ENCODE results near the gene FBXL17.

Gene FBXL17

GRCh38 chr5:107849118-107849517 lies 532.8 kb downstream of the FBXL17 start:
- Mint-ChIP-seq H3K27ac (no peak overlapping the region), H3K27me3 (ENCODE audit: low read depth) (no peaks in the 10 kb centered on the region), H3K4me1 (ENCODE audit: low read depth) (no peaks in the 10 kb centered on the region), H3K36me3 (ENCODE audit: low read depth) (no peaks in the 10 kb centered on the region), H3K4me3 (no peak overlapping the region), H3K9me3 (no peaks in the 10 kb centered on the region)

GRCh38 chr5:107840592-107840991 lies 541.3 kb downstream of the FBXL17 start:
- no peaks in the 10 kb centered on the region for H3K9me3 Mint-ChIP-seq
- no peaks in the 10 kb centered on the region for H3K36me3 Mint-ChIP-seq (ENCODE audit: low read depth)
- H3K27me3 Mint-ChIP-seq (ENCODE audit: low read depth): no peaks in the 10 kb centered on the region
- no peak overlapping the region for H3K27ac Mint-ChIP-seq
- H3K4me1 Mint-ChIP-seq (ENCODE audit: low read depth): no peaks in the 10 kb centered on the region
- no peak overlapping the region for H3K4me3 Mint-ChIP-seq

DNA sequence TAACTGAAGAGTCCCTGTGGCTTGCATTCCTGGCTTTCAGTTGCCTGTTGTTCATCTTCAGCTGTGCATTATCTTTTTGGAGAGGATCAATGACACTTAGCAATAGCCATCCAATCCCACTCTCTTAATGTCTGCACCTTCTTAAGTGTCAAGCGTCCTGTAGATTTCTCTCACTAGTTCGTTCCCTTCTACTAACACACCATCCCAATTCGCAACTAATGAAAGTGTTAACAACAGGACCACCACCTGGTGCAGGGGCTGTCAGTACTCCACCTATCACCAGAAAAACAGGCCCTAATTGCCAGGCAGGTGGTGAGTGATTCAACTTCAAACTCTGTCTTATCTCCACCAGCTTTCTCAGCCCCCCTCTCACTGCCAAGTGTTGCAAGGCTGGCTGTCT lies 541.7 kb downstream of the FBXL17 start:
- Mint-ChIP-seq H3K27ac (no peak overlapping the region), H3K4me1 (ENCODE audit: low read depth) (no peaks in the 10 kb centered on the region), H3K9me3 (no peaks in the 10 kb centered on the region), H3K27me3 (ENCODE audit: low read depth) (no peaks in the 10 kb centered on the region), H3K36me3 (ENCODE audit: low read depth) (no peaks in the 10 kb centered on the region), H3K4me3 (no peak overlapping the region)

- H3K36me3 Mint-ChIP-seq (ENCODE audit: low read depth): no peaks in the 10 kb centered on the region
- no peak overlapping the region for H3K27ac Mint-ChIP-seq
- H3K4me3 Mint-ChIP-seq: no peak overlapping the region
- peaks cover 5% of the 10 kb centered on the region for H3K27me3 Mint-ChIP-seq (ENCODE audit: low read depth)
- no peaks in the 10 kb centered on the region for H3K9me3 Mint-ChIP-seq
- H3K4me1 Mint-ChIP-seq (ENCODE audit: low read depth): no peaks in the 10 kb centered on the region
Observed at GRCh38 chr5:107835096-107835495, 546.8 kb downstream of the FBXL17 start.

DNA sequence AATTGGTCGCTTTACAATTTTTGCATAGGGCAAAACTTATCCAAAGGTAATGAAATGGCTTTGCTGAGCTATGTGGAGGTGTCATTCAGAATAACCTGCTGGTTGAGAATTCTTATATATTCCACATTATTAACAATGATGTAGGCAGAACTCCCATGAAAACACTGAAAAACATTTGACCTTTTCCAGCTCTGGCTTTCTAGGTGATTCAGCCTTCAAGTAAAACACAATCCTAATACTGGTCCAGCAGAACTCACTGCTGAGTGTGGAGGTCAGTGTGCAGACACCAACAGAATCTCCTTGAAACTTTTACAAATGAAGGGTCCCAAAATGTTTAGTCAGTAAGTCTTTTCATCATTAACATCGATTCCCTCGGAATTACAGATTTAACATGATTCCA lies 549.2 kb downstream of the FBXL17 start:
- Mint-ChIP-seq H3K4me3 (no peak overlapping the region), H3K36me3 (ENCODE audit: low read depth) (no peaks in the 10 kb centered on the region), H3K27ac (no peak overlapping the region), H3K27me3 (ENCODE audit: low read depth) (peaks cover 5% of the 10 kb centered on the region), H3K4me1 (ENCODE audit: low read depth) (no peaks in the 10 kb centered on the region), H3K9me3 (no peaks in the 10 kb centered on the region)

- Mint-ChIP-seq H3K9me3 (no peaks in the 10 kb centered on the region), H3K27me3 (ENCODE audit: low read depth) (peaks cover 5% of the 10 kb centered on the region), H3K4me3 (no peak overlapping the region), H3K4me1 (ENCODE audit: low read depth) (no peaks in the 10 kb centered on the region), H3K27ac (no peak overlapping the region), H3K36me3 (ENCODE audit: low read depth) (no peaks in the 10 kb centered on the region)
Observed at GRCh38 chr5:107831612-107832395, 550.1 kb downstream of the FBXL17 start.

GRCh38 chr5:107830750-107831149 lies 551.1 kb downstream of the FBXL17 start:
- H3K27me3 Mint-ChIP-seq (ENCODE audit: low read depth): peaks cover 5% of the 10 kb centered on the region
- no peak overlapping the region for H3K4me3 Mint-ChIP-seq
- no peaks in the 10 kb centered on the region for H3K9me3 Mint-ChIP-seq
- H3K27ac Mint-ChIP-seq: no peak overlapping the region
- H3K4me1 Mint-ChIP-seq (ENCODE audit: low read depth): no peaks in the 10 kb centered on the region
- no peaks in the 10 kb centered on the region for H3K36me3 Mint-ChIP-seq (ENCODE audit: low read depth)

DNA sequence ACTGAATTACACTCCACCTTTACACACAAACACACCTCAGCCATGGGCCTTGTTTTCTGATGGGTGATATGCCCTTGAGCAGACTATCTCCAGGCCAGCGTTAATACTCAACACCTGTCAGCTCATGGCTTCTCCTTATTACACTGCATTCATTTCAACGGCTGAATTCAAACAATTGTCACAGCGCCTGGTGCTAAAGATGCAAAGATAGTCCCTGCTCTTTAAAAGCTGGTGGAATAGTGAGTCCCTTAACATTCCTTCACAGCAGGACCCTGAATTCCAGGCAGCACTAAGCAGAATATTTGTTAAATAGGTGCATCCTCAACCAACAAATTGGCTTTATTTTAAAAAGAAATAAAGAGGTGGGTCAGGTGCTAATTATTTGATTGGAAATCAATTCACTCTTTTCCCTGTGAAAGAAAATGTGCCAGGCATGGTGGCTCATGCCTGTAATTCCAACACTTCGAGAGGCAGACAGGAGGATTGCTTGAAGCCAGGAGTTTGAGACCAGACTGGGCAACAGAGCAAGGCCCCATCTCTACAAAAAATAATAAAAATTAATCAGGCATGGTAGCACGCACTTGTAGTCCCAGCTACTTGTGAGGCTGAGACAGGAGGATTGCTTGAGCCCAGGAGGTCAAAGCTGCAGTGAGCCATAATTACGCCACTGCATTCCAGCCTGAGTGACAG lies 555.4 kb downstream of the FBXL17 start:
- H3K4me1 Mint-ChIP-seq (ENCODE audit: low read depth): no peaks in the 10 kb centered on the region
- H3K27ac Mint-ChIP-seq: no peak overlapping the region
- H3K36me3 Mint-ChIP-seq (ENCODE audit: low read depth): no peaks in the 10 kb centered on the region
- peaks cover 5% of the 10 kb centered on the region for H3K27me3 Mint-ChIP-seq (ENCODE audit: low read depth)
- no peak overlapping the region for H3K4me3 Mint-ChIP-seq
- H3K9me3 Mint-ChIP-seq: peaks cover 7% of the 10 kb centered on the region

DNA sequence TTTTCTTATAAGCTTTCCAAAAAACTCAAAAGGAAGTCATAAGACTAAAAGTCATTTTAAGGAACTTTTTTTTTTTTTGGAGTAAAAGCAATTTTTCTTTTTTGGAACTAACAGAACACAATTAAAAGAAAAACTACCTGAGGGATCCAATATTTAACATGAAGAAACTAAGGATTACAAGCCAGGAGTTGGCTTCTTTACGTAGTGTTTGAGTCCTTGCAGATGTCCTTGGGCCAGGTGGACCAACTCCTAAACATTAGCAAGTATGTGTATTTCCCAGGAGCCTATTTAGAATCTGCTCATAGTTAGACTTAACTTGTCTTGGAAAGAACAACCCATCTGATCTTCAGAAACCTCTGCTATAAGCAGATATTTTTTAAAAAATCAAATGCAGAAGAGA lies 557.1 kb downstream of the FBXL17 start:
- Mint-ChIP-seq H3K4me1 (ENCODE audit: low read depth) (no peaks in the 10 kb centered on the region), H3K27ac (no peak overlapping the region), H3K9me3 (peaks cover 7% of the 10 kb centered on the region), H3K36me3 (ENCODE audit: low read depth) (no peaks in the 10 kb centered on the region), H3K4me3 (no peak overlapping the region), H3K27me3 (ENCODE audit: low read depth) (no peaks in the 10 kb centered on the region)

GRCh38 chr5:107821288-107821687 lies 560.6 kb downstream of the FBXL17 start:
- no peaks in the 10 kb centered on the region for H3K36me3 Mint-ChIP-seq (ENCODE audit: low read depth)
- H3K4me3 Mint-ChIP-seq: no peak overlapping the region
- H3K27ac Mint-ChIP-seq: no peak overlapping the region
- H3K4me1 Mint-ChIP-seq (ENCODE audit: low read depth): no peaks in the 10 kb centered on the region
- H3K9me3 Mint-ChIP-seq: peaks cover 7% of the 10 kb centered on the region
- H3K27me3 Mint-ChIP-seq (ENCODE audit: low read depth): no peaks in the 10 kb centered on the region

- Mint-ChIP-seq H3K27ac (no peak overlapping the region), H3K4me3 (no peak overlapping the region), H3K4me1 (ENCODE audit: low read depth) (no peaks in the 10 kb centered on the region), H3K27me3 (ENCODE audit: low read depth) (no peaks in the 10 kb centered on the region), H3K9me3 (peaks cover 7% of the 10 kb centered on the region), H3K36me3 (ENCODE audit: low read depth) (no peaks in the 10 kb centered on the region)
Observed at GRCh38 chr5:107820429-107820828, 561.5 kb downstream of the FBXL17 start.

DNA sequence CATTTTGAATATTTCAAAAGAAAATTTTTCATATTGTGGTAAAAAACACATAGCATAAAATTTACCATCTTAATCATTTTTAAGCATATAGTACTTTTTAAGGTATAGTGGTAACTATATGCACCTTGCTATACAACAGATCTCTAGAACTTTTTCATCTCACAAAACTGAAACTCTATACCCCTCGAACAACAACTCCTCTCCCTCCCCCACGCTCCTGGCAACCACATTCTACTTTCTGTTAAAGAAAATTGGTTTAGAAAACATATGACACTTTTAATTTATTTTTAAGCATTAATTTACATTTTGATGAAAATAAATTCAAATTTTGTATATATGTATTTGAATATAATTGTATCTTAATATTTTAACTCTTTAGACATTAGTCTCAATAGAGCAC lies 563.9 kb downstream of the FBXL17 start:
- no peak overlapping the region for H3K27ac Mint-ChIP-seq
- no peak overlapping the region for H3K4me3 Mint-ChIP-seq
- H3K9me3 Mint-ChIP-seq: peaks cover under 1% of the 10 kb centered on the region
- H3K4me1 Mint-ChIP-seq (ENCODE audit: low read depth): no peaks in the 10 kb centered on the region
- no peaks in the 10 kb centered on the region for H3K27me3 Mint-ChIP-seq (ENCODE audit: low read depth)
- no peaks in the 10 kb centered on the region for H3K36me3 Mint-ChIP-seq (ENCODE audit: low read depth)

DNA sequence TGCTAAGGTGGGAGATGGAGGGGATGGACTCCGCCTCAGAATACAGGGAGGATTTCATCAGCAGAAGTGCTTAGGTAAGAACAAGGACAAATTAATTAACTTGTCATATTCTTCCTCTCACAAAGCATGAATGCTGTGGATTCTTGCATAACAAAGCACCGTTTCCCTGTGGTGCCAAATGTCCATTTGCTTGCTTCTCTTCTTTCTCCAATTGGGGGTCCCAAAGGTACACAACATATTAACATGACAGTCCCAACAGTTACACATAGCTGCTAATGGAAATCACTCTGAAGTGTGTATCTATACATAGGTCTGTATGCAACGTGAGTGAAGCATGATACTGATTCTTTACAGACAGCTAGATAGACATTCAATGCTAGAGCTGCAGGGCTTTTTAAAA lies 564.5 kb downstream of the FBXL17 start:
- Mint-ChIP-seq H3K4me3 (no peak overlapping the region), H3K9me3 (no peaks in the 10 kb centered on the region), H3K36me3 (ENCODE audit: low read depth) (no peaks in the 10 kb centered on the region), H3K4me1 (ENCODE audit: low read depth) (no peaks in the 10 kb centered on the region), H3K27ac (no peak overlapping the region), H3K27me3 (ENCODE audit: low read depth) (no peaks in the 10 kb centered on the region)

GRCh38 chr5:107815109-107815508 lies 566.8 kb downstream of the FBXL17 start:
- Mint-ChIP-seq H3K4me3 (no peak overlapping the region), H3K27me3 (ENCODE audit: low read depth) (no peaks in the 10 kb centered on the region), H3K4me1 (ENCODE audit: low read depth) (no peaks in the 10 kb centered on the region), H3K9me3 (no peaks in the 10 kb centered on the region), H3K36me3 (ENCODE audit: low read depth) (no peaks in the 10 kb centered on the region), H3K27ac (no peak overlapping the region)

DNA sequence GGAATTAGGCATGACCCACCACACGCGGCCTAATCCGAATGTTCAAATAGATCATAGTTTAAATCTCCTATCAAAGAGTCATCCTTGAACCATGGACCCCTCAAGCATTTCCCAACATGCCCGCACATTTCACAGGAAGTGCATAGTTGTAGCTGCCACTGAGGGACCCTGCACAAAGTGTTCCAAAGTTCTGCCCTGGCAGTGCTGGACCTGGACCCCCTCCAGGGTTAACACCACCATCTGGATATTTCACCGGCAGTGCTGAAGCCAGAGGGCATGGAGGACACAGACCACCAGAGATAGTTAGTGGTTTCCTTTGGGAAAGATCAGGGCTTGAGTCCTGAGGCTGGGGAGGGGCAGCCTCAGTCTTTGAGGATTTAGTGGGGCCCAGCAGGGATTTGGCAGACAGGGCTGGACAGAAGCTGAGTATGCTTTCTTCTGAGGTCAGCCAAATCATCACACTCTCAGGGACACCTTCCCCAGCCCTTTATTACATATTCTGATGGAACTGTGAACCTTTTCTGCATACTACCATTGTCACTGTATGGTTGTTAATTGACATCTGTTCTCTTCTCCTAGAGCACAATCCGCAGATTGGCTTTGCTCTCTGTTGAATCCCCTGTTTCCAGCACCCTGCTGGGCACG lies 567.6 kb downstream of the FBXL17 start:
- no peak overlapping the region for H3K4me3 Mint-ChIP-seq
- no peak overlapping the region for H3K27ac Mint-ChIP-seq
- H3K9me3 Mint-ChIP-seq: no peaks in the 10 kb centered on the region
- H3K4me1 Mint-ChIP-seq (ENCODE audit: low read depth): no peaks in the 10 kb centered on the region
- no peaks in the 10 kb centered on the region for H3K27me3 Mint-ChIP-seq (ENCODE audit: low read depth)
- H3K36me3 Mint-ChIP-seq (ENCODE audit: low read depth): no peaks in the 10 kb centered on the region

All from T-helper 1 cell treated with Interleukin-12 subunit alpha and Interleukin-12 subunit beta and Interleukin-4 antibody, amounts not matched to agents 30 μg/mL and 1 μg/mL, for 36 hours (primary cell).